ENCODE results near the gene SLC27A1.
"Not testable (repeated sequence)": the region's sequence is repeated elsewhere in the genome, so short reads cannot be mapped to it uniquely, and the experiment has no call there.

Gene SLC27A1

DNA sequence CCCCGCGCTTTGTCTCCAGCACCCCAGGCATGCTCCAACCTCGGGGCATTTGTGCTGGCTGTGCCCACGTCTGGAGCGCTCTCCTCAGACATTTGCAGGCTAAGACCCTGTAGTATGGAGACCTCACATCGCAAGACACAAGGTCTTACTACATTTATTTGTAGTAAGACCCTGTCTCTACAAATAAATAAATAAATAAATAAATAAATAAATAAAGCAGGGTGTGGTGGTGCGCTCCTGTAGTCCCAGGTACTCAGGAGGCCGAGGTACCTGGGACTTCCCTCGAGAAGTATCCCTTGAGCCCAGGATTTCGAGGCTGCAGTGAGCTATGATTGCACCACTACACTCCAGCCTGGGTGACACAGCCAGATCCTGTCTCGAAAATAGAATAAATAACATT, 14.2 kb upstream of the SLC27A1 start:
- no peak for DNase-seq (ENCODE audit: low read depth, low spot score)

DNA sequence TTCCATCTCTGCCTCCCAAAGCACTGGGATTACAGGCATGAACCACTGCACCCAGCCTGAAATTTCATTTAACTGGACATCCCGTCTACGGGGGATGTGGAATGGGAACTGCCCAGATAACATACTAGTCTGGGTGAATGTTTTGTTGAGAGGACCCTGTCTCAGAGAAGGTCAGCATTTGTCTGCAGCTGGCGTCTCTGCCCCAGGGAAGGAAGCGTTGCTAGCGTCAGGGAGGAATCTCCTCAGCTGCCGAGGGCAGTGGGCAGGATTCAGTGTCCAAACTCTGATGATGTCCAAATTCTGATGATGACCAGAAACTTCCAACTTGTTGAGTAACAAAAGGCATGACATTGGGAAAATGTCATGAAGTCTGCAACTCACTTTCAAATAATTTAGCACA, 12.7 kb upstream of the SLC27A1 start:
- no peak for DNase-seq (ENCODE audit: low read depth, low spot score)

DNA sequence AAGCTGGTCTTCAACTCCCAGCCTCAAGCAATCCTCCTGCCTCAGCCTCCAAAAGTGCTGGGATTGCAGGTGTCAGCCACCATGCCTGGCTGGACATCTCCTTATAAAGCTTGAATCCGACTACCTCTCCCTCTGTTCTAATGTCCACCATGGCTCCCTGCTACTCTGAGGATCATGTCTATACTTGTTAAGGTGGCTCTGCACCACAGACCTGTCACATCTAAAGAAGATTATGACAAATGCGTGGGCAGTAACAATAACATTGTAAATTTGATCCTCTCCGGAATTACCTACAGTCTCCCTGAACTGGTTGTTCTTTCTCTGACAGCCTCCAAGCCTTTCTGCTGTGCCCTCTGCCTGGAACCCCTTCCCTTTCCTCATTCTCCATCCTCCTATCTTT, 11.4 kb upstream of the SLC27A1 start:
- DNase-seq (ENCODE audit: low read depth, low spot score): no peak

DNA sequence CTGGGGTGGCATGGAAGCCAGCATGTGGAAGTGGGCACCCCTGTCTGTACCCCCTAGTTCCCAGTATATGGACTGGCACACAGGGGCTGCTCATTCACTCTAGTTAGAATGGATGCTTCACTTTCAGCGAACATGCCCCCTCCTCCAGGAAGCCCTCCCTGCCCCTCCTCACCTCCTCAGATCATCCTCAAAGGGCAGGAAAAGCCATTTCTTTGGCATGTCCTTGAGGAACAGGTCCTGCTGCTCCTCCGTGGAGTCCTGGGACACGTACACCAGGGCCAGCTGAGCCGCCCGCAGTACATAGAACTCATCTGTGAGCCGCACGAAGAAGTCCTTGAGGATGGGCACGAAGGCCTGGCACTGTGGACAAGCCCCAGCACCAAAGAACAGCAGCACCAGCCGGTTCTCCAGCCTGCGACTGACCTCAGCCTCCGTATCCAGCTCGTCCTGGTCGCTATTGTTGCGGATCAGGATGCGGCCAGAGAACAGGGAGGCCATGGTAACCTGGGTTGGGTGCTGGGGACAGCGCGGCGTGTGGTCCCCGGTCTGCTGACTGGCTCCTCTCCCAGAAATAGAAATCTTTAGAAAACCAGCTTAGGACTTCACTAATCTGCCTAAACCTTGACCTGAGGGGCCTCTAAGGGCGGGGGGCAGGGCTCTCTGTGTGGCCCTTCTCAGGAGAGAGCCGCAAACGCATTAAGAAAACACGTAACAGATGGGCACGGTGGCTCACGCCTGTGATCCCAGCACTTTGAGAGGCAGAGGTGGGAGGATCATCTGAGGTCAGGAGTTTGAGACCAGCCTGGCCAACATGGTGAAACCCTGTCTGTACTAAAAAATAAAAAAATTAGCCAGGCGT, 9.7 kb upstream of the SLC27A1 start, which contains the start of gene NXNL1:
Gene NXNL1, minus strand, starts transcription at position 555 of the 859 bp plus-strand sequence. Its CDS starts 57 bp downstream, at position 498.
- DNase-seq (ENCODE audit: low read depth, low spot score): no peak

DNA sequence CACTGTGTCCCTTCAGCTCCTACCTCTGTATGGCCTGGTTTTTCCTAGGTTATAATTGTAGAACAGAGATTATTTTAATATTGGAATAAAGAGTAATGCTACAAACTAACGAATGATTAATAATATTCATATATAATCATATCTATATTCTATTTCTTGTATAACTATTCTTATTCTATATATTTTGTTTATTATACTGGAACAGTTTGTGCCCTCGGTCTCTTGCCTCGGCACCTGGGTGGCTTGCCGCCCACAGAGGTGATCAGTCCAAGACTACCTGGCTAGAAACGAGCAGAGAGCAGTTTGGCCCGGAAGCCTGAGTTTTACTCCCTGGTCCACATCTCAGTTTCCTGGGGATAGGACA, 3.9 kb upstream of the SLC27A1 start:
- DNase-seq (ENCODE audit: low read depth, low spot score): no peak

DNA sequence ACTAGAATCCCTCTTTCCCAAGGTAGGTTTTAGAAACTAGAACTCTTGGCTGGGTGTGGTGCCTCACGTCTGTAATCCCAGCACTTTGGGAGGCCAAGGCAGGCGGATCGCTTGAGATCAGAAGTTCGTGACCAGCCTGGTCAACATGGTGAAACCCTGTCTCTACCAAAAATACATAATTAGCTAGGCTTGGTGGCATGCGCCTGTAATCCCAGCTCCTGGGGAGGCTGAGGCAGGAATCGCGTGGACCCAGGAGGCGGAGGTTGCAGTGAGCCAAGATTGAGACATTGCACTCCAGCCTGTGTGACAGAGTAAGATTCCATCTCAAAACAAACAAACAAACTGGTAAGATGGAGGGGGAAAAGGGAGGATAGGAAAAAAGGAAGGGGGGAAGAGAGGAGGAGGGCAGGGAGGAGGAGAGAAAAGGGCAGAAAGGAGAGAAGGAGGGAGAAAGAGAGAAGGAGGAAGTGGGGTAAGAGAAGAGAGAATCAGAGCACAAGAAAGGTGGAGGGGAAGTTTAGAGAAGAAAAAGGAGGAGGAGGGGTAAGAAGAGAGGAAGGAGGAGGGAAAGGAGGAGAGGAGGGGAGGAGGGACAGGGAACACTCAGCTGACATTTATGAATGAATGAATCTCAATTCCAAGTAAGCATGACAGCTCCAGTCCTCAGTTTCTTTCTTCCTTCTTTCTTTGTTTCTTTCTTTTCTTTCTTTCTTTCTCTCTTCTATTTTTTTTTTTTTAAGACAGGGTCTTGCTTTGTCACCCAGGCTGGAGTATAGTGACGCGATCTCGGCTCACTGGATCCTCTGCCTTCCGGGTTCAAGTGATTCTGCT, 2.6 kb upstream of the SLC27A1 start:
- DNase-seq (ENCODE audit: low read depth, low spot score): no peak

DNA sequence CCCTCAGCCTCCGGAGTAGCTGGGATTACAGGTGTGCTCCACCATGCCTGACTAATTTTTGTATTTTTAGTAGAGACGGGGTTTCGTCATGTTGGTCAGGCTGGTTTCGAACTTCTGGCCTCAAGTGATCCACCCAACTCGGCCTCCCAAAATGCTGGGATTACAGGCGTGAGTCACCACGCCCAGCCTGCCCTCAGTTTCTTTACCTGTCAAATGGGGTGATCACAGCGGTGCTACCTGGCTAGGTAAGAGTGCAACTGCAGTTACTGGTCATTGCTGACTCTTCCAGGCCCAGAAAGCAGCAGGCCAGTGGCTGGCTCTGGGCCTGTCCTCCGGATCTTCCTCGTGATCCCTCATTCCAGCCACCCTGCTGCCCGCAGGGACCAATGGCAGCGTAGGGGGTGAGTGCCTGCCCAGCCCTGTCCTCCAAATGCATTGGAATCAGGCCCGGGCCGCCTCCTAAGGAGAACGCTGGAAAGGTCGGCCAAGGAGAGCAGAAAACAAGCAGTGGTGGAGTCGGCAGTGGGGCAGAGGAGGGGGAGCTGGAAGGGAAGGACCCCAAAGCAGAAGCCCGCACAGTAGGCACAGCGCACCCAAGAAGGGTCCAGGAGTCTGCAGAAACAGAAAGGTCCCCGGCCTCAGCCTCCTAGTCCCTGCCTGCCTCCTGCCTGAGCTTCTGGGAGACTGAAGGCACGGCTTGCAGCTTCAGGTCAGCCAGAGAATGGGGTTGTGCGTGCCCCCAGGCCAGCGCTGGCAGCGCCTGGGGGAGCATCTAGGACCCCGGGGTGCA, 1.8 kb upstream of the SLC27A1 start:
- DNase-seq (ENCODE audit: low read depth, low spot score): no peak

DNA sequence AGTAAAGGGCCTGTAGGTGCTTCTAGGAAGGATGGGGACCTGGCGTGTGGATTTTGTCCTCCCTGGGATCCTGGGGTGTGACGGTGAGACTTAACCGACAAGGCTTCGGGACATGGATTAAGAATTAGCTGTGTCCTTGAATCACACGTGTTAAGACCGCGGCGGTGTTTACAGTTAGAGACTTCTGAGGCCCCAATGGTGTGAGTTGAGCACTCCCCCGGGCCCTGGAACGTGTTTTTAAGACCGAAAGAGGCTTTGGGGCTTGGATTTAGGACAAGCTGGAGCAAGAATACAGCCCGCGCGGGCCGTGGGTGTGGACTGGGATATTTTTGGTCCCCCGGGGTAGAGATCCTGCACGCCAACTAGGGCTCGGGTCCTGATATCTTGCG, 1.2 kb upstream of the SLC27A1 start:
- DNase-seq (ENCODE audit: low read depth, low spot score): no peak

DNA sequence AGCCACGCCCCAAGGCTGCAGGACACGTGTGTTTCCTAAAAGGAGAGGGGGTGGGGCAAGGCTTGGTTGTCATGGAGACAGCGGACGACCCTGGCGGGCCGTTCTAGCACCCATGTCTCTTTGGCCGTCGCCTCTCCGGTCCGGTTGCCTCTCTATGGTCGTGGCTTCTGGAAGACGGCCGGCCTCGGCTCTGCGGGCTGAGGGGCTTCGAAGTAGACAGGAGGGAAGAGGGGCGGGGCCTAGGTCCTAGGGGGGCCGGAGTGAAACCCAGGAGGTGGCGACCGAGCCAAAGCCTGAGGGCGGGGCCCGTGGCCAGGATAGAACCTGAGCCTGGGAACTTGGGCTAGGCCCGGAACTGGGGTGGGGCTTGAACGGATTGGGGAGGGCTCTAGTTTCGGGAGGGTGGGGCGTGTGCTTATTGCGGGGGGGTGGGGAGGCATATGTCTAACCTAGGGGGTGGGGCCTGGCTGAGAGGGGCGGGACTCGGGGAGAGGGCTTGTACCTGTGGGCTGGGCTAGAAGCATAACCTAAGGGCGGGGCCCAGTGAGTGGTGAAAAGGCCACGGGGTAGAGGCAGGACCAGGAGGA, 750 bp upstream of the SLC27A1 start:
- no peak for DNase-seq (ENCODE audit: low read depth, low spot score)

DNA sequence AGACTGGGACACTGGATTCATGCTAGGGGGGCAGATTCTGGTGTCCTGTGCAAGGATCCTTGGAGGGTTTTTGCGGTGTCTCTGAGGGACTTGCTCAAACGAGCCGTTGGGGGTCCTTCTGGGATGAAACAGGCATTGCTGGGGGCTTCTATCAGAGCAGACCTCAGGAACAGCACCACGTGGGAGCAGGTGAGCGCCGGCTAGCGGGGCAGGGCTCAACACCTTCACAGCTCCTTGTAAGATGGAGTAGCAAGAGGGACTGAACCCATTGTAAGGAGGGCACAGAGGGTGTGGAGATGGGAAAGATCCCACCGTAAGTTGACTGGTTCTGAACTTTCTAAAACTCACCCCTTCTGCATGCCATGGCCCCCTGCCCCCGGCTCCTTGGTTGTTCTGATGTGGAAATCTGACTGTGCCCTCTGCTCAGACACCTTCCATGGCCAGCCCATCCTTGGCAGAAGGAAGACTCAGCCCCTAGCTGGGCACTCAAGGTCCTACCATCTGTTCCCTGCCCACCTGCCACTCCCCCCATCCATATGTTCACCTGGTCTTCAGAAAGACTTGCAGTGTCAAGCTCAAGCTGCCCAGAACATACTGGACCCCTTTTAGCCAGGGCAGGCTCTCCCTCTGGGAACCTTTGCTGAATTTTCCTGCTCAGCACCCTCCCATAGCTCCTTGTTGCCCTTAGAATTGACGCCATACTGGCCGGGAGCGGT, 1.2 kb downstream of the SLC27A1 start:
- DNase-seq (ENCODE audit: low read depth, low spot score): no peak

DNA sequence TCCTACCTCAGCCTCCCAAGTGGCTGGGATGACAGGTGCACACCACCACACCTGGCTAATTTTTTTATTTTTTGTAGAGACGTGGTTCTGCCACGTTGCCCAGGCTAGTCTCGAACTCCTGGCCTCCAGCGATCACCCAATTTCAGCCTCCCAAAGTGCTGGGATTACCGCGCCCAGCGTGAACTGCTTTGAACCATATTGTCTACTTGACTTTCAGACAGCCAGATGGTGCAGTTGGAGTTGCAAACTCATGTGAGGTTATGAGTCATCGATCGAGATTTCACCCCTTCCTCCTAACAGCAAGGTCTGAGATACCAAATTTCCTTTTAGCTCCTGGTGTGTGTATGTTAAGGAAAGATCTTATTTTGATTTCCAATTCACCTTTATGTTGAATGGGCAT, 2.7 kb downstream of the SLC27A1 start:
- DNase-seq (ENCODE audit: low read depth, low spot score): no peak

DNA sequence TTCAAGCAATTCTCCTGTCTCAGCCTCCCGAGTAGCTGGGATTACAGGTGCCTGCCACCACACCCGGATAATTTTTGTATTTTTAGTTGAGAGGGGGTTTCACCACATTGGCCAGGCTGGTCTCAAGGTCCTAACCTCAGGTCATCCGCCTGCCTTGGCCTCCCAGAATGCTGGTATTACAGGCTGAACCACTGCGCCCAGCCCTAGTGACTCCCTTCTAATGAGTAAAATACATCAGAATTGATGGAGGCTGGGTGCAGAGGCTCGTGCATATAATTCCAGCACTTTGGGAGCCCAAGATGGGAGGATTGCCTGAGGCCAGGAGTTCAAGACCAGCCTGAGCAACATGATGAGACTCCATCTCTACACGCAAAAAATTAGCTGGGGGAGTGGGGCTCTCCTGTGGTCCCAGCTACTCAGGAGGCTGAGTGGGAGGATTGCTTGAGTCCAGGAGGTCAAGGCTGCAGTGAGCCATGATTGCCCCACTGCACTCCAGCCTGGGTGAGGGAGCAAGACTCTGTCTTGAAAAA, 4.8 kb downstream of the SLC27A1 start:
- not testable (repeated sequence) for DNase-seq (ENCODE audit: low read depth, low spot score)

DNA sequence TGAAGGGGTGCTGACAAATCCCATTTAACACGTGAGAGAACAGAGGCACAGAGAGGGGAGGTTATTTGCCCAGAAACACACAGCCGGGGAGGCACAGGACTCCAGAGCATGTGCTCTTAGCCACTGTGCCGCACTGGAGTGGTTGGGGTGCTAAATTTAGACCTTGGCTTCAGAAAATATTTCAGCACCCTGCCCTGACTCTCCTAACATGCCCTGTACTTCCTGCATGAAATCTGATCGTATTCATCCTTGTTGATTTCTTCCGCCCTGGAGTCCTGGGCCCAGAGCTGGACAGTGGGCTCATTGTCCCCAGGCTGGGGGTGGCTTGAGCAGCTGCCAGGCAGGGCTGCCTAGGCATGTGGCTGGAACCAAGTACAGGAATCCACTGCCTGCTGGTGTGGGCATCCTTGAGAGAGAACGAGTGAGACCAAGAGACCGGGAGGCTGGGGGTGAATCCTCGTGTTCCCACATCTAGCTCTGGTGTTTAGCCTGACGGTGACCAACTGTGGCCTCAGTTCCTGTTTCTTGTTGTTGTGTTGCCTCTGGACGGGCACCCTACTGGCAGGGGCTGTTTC, 5.3 kb downstream of the SLC27A1 start:
- DNase-seq (ENCODE audit: low read depth, low spot score): no peak

DNA sequence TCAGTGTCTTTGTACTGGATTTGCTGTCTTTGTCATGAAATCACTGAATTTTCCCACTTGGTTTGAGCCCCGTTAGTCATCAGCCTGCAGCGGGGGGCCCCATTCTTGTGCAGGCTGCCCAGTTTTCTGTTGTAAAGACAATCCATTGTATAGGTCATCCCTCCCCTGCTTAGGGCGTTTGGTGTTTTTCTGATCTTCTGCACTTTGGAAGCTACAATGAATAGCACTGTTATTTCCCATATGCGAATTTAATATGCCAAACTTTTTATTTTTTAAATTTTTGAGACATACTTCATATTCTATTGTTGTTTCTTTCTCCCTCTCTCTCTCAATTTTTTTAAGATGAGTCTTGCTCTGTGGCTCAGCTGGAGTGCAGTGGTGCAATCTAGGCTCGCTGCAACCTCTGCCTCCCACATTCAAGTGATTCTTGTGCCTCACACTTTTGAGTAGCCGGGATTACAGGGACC, 9.0 kb downstream of the SLC27A1 start:
- DNase-seq (ENCODE audit: low read depth, low spot score): no peak

DNA sequence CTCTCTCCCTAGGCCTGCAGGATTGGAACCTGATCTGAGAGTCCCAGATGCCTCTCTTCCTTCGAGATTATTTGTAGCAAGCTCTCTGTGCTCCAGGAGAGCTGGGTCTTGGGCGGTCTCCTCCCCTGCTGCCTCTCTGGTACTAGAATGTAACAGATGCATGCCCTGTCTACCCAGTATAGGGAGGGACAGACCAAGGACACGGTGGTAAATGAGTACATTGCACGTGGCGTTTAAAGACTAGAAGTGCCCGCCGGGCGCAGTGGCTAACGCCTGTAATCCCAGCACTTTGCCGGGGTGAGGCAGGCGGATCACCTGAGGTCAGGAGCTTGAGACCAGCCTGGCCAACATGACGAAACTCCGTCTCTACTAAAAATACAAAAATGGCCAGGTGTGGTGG, 11.7 kb downstream of the SLC27A1 start:
- no peak for DNase-seq (ENCODE audit: low read depth, low spot score)

DNA sequence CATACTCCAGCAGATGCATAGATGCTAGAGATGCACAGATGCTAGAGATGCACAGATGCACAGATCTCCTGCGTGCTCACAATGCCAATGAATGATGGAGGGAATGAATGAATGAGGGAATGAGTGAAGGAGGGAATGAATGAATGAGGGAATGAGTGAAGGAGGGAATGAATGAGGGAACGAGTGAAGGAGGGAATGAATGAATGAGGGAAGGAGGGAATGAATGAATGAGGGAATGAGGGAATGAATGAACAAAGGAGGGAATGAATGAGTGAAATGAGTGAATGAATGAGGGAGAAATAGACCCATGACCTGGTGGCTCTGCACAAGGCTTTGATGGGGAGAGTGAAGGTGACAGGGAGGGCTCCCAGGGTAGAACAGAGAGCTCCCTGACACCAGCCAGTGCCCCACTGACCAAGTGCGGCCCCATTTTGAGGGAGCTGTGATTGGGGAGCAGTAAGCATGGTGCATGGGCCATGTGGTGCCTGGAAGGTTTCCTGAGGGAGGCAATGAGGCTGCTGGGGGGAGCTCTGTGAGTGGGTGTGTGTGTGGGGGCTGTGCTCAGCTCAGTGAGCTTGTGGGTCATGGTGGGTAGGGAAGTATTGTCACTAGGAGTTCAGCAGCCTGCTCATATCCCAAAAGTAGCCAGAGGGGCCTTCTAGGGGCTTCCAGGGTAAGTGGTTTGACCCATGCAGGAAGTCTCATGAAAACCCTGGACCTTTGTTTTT, 12.7 kb downstream of the SLC27A1 start:
- DNase-seq (ENCODE audit: low read depth, low spot score): no peak

DNA sequence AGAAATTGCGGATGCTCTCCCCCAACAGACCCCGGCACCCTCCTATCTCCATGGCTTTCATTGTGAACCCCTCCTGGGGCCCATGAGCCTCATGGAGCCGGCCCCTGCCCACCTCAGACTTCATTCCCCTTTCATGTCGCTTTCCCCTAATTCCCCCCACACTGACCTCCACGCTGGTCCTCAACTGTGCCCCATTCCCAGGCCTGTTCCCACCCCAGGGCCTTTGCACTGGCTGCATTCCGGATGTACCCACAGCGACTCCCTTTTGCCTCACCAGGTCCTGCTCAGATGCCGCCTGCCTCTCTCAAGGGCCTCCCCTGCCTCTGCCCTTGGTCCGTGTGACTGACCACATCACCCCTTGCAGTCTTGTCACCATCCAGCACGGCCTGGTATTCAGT, 13.3 kb downstream of the SLC27A1 start:
- DNase-seq (ENCODE audit: low read depth, low spot score): no peak

DNA sequence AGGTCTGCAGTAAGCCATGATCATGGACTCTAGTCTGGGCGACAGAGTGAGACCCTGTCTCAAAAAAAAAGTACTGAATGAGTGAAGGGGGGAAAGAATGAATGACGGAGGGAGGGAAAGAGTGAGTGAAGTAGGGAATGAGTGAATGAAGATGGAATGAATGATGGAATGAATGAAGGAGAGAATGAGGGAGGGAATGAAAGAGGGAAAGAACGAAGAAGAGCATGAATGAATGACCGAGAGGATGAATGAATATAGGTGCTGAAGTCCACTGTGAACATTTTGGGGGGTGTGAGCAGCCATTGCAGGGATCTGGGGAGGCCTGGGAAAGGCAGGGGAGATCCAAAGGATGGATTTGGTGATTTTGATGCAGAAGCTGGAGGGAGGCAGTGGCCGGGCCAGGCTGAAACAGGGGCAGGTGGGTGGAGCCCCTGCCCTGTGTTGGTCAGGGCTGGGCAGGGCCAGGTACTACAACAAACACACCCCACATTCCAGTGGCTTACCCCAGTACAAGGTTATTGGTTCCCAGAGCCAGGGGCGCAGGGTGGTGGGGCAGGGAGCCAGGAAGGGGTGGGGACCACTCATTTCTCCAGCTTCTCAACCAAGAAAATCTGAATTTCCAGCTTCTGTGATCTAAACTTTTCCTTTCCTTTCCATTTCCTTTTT, 14.3 kb downstream of the SLC27A1 start:
- DNase-seq (ENCODE audit: low read depth, low spot score): no peak
